Body of pancreas (tissue), 4 donors: ENCODE data around the gene IRS1. TPM values are rescaled to one million over a fixed set of nuclear protein-coding genes. Genes with fewer than 3 reads are reported as not detected.

Source experiments
- ATAC-seq: fragments of 150-250 bp; one replicate; pipeline ENCODE4 v1.9.1; 2016
- DNase-seq, 4 donors: peaks; one replicate each; pipeline ENCODE4 v3.0.0-alpha.2; 2019
- H3K27ac ChIP-seq, 4 donors: fragments of 200-600 bp; sonication (generic); 1 replicate in 3 of 4; 2 replicates in 1 of 4; pipeline versions ENCODE4 v1.5.1 to v1.6.1; 2016 to 2019; ENCODE audit warnings: mild to moderate bottlenecking in 1 of 4, mixed read lengths in 1 of 4, moderate library complexity in 1 of 4
- H3K27me3 ChIP-seq, 2 donors: fragments of 200-600 bp; sonication (generic); one replicate each; pipeline ENCODE4 v1.6.0; 2016; ENCODE audit warnings: mild to moderate bottlenecking in 1 of 2
- H3K36me3 ChIP-seq, 2 donors: fragments of 200-600 bp; sonication (generic); replicated peaks in 1 of 2; 2 replicates each; pipeline ENCODE4 v1.5.1; 2016; ENCODE audit warnings: low read depth in 2 of 2; ENCODE audit not compliant: insufficient read depth in 1 of 2
- H3K4me1 ChIP-seq: fragments of 200-600 bp; sonication (generic); one replicate; pipeline ENCODE4 v1.6.0; 2016
- H3K4me3 ChIP-seq, 2 donors: fragments of 200-600 bp; sonication (generic); 1 replicate in 1 of 2; 2 replicates in 1 of 2; pipeline ENCODE4 v1.5.1; 2016 to 2019
- H3K9me3 ChIP-seq, 3 donors: fragments of 200-600 bp; sonication (generic); 1 replicate in 2 of 3; 2 replicates in 1 of 3; pipeline ENCODE4 v1.5.1; 2016
- CTCF ChIP-seq, 7 experiments: fragments of 450-650 bp in 4 of 7; fragments of 200-600 bp in 3 of 7; sonication (generic) in 3 of 7; IDR thresholded peaks; one replicate each; pipeline ENCODE4 v1.5.1; 2016 to 2019; ENCODE audit warnings: antibody characterized with exemption in 7 of 7
- POLR2A ChIP-seq, 3 donors: fragments of 450-650 bp; IDR thresholded peaks; one replicate each; pipeline ENCODE4 v1.6.1; 2016; ENCODE audit warnings: antibody characterized with exemption in 3 of 3, mild to moderate bottlenecking in 2 of 3
- WGBS, 2 donors: methylation state at CpG; one replicate each; pipeline ENCODE4 v1.1.5; 2017; 5-methylcytosine and 5-hydroxymethylcytosine counted together
- intact Hi-C: fragments of 100-400 bp; cut with DNase I; formaldehyde crosslinking; loops from one replicate; pipeline ENCODE4 v1.15.1; 2023
- total RNA-seq, 2 donors: library from RNA; depleted of rRNA; stranded (reverse); fragments of >200 nt; gene quantifications; one replicate each; pipeline ENCODE4 v1.1.0, GENCODE V29; 2016

Gene IRS1
- total RNA-seq, 2 donors from 2014 or later: 8.2 to 9.6 TPM

GRCh38 chr2:226691255-226691654, 108.4 kb downstream of the IRS1 start:
- intact Hi-C loops: no loop called here

GRCh38 chr2:226690461-226691024, 109.1 kb downstream of the IRS1 start:
- Histone ChIP-seq H3K4me1 (peaks cover 5% of the 10 kb centered on the region), H3K9me3 (no peaks in the 10 kb centered on the region), H3K27ac (no peak overlapping the region), H3K36me3 (no peaks in the 10 kb centered on the region), H3K4me3 (no peak overlapping the region), H3K27me3 (no peaks in the 10 kb centered on the region)
- TF ChIP-seq POLR2A (IDR thresholded peaks at IDR 0.05): no peak
- TF ChIP-seq CTCF (IDR thresholded peaks at IDR 0.05): no peak
- DNase-seq: no peak
- 35 to 39% methylated on average over 4 of the region's 4 CpGs for WGBS, 2 donors
- intact Hi-C loops: no loop called here
- ATAC-seq: no peak

More at GRCh38 chr2:226691255-226691654, 108.4 kb downstream of the IRS1 start:
- no peak overlapping the region for H3K4me3 ChIP-seq
- H3K36me3 ChIP-seq: no peaks in the 10 kb centered on the region
- H3K27ac ChIP-seq: no peak overlapping the region
- no peak for TF ChIP-seq CTCF (IDR thresholded peaks at IDR 0.05)
- no peak for TF ChIP-seq POLR2A (IDR thresholded peaks at IDR 0.05)
- H3K4me1 ChIP-seq: peaks cover 5% of the 10 kb centered on the region
- WGBS, 2 donors: 63% methylated on average over 2 of the region's 2 CpGs
- DNase-seq (no peak), ATAC-seq (no peak)
- H3K9me3 ChIP-seq: no peaks in the 10 kb centered on the region
- H3K27me3 ChIP-seq: no peaks in the 10 kb centered on the region

- H3K4me3 ChIP-seq: no peak overlapping the region
- no peaks in the 10 kb centered on the region for H3K36me3 ChIP-seq
- H3K27me3 ChIP-seq: no peaks in the 10 kb centered on the region
- no peak for DNase-seq
- H3K4me1 ChIP-seq: peaks cover 5% of the 10 kb centered on the region
- intact Hi-C loops: no loop called here
- H3K27ac ChIP-seq: no peak overlapping the region
- no peak for ATAC-seq
- WGBS, 2 donors: 87 to 92% methylated on average over 2 of the region's 2 CpGs
- TF ChIP-seq CTCF (IDR thresholded peaks at IDR 0.05) (no peak), POLR2A (IDR thresholded peaks at IDR 0.05) (no peak)
- H3K9me3 ChIP-seq: no peaks in the 10 kb centered on the region
Observed at GRCh38 chr2:226687641-226688253, 111.9 kb downstream of the IRS1 start.

- H3K27ac ChIP-seq: no peak overlapping the region
- 57 to 61% methylated on average over 4 of the region's 4 CpGs for WGBS, 2 donors
- intact Hi-C loops: no loop called here
Observed at GRCh38 chr2:226684563-226684959, 115.1 kb downstream of the IRS1 start.

More at GRCh38 chr2:226684563-226684959, 115.1 kb downstream of the IRS1 start:
- no peak for ATAC-seq
- TF ChIP-seq CTCF (IDR thresholded peaks at IDR 0.05): no peak
- TF ChIP-seq POLR2A (IDR thresholded peaks at IDR 0.05): no peak
- H3K4me1 ChIP-seq: no peaks in the 10 kb centered on the region
- H3K27me3 ChIP-seq: no peaks in the 10 kb centered on the region
- H3K36me3 ChIP-seq: no peaks in the 10 kb centered on the region
- H3K4me3 ChIP-seq: no peak overlapping the region
- DNase-seq: no peak
- no peaks in the 10 kb centered on the region for H3K9me3 ChIP-seq
